GM18907 (cell line): Measurements from ENCODE around the gene ZNF292.
A peak's percentile ranks its signal among the peaks of the same experiment; 100 is the strongest.
"Not testable (repeated sequence)": the region's sequence is repeated elsewhere in the genome, so short reads cannot be mapped to it uniquely, and the experiment has no call there.

ENCODE experiments used
- ATAC-seq: cut with Tn5 transposase; IDR thresholded peaks from one replicate; pipeline ENCODE4 v1.9.1; 2021; ENCODE audit warnings: mild to moderate bottlenecking, moderate library complexity; ENCODE audit not compliant: unreplicated experiment

Gene ZNF292

DNA sequence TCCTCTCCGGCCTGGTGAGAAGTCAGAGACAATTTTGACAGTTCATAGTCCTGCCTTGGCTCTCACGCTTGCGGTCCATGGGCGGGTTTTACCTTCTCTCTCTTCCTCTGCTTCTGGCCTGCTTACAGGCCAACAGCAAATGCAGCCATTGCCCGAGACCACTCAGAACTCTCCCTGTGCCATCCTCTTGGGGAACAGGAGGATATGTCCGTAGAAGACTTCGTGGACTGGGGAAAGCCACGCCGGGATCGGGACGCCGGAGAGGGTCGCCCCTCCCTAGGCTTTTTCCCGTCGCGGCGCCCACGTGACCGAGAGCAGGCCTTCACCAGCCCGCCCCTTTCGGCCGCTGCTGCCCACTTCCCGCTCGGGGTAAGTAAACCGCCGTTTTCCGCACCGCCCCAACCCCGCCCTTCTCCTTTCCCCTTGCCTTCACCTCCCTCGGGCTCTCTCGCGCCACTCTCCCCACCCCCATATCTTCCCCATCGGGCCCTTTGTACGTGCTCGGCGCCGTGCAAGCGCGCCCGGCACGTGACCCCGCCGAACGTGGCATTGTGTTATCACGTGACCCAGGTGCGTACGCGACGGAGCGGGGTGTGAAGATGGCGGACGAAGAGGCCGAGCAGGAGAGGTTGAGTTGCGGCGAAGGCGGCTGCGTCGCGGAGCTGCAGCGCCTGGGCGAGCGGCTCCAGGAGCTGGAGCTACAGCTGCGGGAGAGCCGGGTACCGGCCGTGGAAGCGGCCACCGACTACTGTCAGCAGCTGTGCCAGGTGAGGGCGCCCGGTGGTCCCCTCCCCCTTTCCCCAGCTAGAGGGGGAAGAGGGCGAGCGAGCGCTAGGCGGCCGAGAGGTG lies at the start of gene ZNF292:
Gene ZNF292, plus strand, starts transcription at position 573 of the 849 bp plus-strand sequence. Its CDS starts 27 bp downstream, at position 600.
- ATAC-seq = peak; percentile 81

DNA sequence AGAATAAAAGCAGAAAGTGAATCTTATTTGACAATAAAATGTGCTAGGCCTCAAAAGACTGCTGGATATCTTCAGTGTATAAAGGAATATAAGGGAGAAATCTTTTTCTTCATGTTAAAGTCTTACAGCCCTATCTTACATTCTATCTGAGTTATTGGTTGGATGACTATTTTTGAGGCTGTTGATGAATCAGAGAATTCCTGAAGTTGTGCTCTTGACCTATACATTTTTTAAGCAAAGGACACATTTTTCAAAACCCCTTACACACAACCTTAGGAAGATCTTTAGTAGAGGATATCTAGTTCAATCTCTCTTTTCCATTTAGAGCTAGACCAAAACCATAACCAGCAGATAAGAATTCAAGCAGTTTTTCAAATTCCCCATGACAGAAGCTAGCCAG lies 49.5 kb upstream of the ZNF292 start:
- ATAC-seq = no peak

DNA sequence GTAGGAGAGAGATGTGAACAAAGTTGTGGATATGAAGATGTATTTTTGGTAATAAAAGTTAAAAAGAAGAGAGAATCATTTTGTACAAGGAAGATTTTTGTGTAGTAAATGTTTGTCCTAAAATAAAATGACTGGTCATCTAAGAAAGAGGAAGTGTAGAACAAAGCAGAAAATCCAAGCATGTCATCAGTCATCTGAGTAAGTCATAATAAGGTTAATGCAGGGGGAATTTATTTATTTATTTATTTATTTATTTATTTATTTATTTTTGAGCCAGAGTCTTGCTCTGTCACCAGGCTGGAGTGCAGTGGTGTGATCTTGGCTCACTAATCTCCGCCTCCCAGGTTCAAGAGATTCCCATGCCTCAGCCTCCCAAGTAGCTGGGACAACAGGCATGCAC lies 44.7 kb upstream of the ZNF292 start:
- ATAC-seq = no peak

DNA sequence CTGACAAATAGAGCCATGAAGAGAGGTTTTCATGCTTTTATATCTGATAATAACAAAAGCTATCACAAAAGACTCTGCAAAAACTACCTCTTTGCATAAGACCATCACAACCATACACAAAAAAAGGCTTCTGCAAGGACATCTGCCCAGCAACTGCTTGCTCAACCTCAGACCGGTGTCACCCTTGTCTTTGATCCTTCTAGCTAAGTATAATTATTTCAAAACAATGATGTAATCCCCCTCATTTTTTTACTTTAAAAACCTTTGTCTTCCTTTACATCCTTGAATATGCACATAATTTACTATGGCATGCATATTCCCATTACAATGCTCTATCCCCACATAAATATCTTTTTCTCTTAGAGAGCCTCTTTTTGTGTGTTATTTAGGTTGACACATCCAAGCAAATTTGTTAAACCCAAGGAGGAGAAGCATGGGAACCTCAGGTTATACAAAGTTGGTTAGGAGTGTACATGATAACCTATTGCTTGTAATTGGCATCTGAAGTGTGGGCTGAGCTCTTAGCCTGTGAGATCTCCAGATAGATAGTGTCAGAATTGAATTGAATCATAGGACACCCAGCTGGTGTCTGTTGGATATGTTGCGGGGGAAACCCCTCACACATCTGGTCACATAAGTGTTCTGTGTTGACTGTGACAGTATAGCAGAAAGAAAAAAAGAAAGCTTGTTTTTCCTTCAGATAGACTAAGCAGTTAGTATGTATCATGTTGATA lies 39.8 kb upstream of the ZNF292 start:
- ATAC-seq = peak; percentile 96

DNA sequence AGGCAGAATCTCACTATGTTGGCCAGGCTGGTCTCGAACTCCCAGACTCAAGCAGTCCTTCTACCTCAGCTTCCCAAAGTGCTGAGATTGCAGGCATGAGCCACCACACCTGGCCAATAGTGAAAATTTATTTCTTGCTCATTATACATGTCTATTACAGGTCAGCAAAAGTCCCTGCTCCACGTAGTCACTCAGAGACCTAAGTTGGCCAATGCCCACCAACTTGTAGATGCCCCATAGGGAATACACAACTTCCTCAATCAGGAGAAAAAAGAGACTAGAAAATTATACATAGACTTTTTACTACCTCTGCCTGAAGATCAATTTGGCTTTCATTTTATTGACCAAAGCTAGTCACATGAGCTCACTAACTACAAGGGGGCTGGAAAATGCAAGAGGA lies 38.4 kb upstream of the ZNF292 start:
- no peak for ATAC-seq

DNA sequence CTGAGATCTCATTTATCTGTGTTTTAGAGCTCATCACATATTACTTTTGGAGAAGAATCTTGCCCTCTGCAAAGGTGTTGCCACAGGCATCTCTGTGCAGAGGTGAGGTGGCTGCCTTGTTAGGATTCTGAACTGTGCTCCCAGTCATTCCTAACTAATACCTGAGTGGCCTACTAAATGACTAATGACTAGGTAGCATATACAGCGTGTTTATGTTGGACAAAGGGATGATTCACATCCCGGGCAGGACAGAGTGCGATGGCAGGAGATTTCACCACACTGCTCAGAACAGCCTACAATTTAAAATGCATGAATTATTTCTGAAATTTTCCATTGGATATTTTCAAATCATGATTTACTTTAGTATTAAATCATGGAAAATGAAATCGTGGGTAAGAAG lies 37.3 kb upstream of the ZNF292 start:
- no peak for ATAC-seq

DNA sequence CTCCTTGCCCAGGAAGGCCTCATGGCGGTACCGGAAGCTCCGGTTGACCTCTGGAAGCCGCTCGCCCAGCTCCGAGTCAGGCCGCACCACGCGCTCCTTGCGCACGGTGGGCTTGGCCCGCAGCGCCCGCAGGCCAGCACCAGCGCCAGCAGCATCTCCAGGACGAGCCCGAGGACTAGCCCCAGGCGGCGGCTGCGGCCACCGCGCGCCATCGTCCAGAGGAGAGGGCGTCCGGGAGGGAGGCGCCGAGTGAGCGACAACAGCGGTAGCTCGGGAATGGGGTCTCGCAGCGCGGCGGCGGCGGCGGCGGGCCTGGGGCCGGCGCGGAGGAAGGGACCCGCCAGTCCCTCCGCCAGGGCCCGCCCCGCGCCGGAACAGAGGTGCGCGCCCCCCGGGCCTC lies 32.9 kb upstream of the ZNF292 start:
- ATAC-seq = no peak

DNA sequence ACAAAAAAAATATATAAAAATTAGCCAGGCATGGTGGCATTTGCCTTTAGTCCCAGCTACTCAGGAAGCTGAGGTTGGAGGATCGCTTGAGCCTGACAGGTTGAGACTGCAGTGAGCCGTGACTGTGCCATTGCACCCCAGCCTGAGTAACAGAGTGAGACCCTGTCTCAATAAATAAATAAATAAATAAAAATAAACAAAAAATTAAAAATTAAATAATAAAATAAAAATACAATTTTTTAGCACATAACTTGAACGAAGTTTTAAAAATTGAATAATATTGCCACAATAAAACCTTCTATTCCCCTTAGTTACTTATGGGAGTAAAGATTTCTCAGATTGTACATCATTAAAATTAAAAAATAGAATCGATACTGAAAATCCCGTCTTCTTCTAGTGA lies 31.3 kb upstream of the ZNF292 start:
- no peak for ATAC-seq

DNA sequence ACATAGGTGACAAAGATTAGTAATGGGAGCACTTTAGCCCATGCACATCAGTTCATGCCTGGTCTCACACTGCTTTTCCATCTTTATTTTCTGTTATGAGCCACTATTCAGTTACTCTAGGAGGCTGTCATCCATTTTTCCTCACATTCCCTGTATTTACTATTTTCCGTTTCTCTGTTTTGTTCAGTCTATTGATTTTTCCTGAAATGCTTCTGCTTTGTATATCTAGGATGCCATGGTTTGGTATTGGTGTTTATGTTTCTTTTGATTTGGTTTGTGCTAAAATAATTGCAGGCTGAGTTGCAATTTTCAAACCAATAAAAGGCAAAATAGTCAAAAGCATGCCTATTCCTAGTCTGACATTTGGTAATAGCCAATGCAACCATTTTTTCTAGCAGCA lies 28.9 kb upstream of the ZNF292 start:
- no peak for ATAC-seq

DNA sequence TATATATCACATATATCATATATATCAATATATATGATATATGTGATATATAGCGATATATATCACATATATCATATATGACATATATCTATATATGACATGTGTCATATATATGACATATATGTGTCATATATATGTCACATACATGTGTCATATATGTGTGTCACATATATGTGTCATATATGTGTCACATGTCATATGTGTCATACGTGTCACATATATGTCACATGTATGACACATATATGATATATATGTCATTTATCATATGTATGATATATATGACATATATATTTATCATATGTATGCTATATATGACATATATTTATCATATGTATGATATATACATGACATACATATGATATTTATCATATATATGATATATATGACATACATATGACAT lies 27.6 kb upstream of the ZNF292 start:
- no peak for ATAC-seq

DNA sequence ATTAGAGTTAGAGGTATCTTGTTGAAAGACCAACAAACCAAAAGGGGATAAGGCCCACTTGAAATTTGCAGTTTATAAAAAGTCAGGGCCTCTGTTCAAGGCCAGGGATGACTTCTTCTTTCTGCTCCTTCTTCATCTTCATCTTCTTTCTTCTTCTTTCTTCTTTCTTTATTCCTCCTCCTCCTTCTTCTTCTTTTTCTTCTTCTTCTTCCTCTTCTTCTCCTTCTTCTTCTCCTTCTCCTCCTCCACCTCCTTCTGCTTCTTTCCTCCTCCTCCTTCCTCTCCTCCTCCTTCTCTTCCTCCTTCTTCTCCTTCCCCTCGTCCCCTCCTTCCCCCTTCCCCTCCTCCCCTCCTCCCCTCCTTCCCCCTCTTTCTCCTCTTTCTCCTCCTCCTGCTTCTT lies 18.4 kb upstream of the ZNF292 start:
- no peak for ATAC-seq

DNA sequence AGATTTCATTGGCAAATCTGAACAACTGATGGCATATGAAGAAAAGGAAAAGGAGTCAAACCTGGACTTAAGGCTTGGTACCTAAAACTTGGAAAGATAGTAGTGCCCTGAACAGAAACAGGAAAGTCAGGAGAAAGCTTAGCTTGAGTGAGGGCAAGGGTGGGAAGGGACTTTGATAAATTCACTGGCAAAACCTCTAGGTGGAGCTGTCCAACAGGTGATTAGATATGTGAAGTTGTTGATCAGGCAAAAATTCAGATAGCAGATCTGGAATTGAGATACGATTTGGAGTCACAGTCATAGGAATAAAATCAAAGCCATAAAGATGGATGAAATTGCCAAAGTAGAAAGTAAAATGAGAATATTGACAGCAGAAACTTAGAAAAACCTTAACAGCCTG lies 16.1 kb upstream of the ZNF292 start:
- ATAC-seq = peak; percentile 62

DNA sequence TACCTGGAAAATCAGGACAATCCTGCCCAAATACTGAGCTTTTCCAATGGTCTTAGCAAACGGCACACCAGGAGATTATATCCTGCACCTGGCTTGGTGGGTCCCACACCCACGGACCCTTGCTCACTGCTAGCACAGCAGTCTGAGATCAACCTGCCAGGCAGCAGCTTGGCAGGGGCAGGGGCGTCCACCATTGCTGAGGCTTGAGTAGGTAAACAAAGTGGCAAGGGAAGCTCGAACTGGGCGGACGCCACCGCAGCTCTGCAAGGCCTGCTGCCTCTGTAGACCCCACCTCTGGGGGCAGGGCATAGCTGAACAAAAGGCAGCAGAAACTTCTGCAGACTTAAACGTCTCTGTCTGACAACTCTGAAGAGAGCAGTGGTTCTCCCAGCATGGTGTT lies 15.4 kb upstream of the ZNF292 start:
- not testable (repeated sequence) for ATAC-seq

DNA sequence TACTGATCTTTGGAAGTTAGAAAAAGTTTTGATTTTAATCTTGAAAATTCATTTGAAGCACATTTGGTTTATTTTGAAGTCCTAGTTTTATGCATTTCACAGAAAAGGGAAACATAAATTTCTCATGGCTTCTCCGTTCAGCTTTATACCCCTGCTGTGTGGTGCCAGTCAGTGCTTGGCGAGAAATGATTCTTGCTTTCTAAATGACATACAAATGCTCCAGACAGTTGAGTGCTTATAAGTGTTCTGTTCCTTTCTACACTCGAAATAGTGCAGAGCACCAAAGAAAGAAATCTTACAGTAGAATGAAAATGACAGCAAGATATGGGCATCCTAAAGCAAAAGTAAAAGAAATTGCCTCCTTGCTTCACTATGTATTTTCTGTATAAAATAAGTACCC lies 9.0 kb upstream of the ZNF292 start:
- no peak for ATAC-seq

DNA sequence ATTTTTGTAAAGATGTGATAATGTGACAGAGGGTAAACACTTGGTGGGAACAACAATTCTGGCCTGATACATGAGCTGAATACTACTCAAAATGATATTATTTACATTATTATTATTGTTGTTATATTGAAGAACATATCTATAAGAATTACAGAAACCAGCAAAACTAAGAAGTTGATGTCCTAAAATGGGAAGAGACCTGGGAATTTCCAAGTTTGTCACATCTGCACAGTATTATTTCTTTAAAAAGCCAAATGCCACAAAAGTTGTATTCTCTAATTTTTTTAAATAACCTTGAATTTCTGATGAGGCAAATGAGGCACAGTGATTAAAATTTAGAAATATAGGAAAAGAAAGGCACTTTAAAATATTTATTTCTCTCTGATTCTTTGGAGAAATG lies 5.0 kb upstream of the ZNF292 start:
- no peak for ATAC-seq

DNA sequence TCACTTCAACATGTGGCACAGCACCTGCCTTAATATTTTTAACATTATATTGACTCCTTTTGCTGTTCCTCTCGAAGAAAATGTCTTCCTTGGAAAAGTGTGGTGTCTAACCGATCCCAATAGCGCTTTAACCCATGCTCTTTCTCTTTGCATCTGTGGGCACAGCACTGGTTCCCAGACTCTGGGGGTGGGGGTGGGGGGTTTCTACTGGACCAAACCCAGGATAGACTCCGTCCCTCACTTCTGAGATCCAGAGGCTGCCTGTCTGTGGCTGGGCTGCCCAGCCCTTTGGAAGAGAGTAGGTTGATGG lies 3.9 kb upstream of the ZNF292 start:
- no peak for ATAC-seq

DNA sequence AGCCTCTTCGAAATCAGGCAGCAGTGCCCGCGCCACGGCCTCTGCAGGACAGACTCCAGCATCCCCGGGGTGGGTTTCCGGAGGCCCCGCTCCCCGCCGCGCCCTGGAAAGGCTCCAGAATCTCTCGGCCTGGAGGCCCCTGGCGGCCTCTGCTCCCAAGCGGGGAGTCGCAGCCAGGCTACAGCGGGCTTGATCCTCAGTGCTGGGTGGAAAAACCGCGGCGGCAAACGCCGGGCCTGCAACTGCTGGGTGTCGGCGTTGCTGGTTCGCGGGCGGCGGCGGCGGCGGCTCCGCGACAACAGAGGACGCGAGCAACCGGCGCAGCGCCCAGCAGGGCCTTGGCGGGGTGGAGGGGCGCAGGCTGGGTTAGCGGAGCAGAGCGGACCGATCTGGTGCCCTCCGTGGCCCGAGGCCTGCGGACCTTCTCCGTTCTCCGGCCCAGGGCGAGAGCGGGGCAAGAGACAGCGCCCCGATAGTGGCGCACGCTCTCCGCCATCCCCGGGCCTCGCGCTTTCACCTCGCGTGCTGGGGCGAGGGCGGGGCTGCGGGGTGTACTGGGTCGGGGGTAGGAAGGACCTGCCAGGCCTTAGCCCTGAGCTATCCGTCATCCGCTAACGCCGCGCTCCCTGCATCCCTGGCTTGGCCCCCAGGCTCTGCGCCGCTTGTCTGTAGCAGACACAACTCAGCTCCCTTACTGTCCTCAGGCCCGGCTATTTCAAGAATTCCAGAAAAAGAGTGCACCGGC lies 3.4 kb upstream of the ZNF292 start:
- peak; percentile 39 for ATAC-seq

DNA sequence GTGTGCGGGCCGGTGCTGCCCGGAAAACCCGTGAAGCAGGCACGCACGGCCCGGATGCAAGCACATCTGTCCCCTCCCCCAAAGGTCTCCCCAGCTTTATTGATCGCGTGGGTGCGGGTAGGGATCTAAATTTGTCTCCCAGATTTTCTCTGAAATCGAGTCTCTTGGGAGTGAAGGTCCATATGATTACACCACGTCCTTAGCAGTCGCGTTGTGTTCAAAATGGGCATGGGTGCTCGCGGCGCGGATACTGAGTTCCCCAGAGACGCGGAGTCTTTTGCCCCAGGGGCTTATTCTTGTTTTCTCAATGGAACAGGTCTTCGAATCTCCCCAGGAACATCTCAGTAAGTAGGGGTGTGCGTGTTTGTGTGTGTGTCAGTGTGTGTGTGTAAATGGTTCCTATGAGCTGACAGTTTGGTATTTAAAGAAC lies 2.8 kb upstream of the ZNF292 start:
- ATAC-seq = no peak

DNA sequence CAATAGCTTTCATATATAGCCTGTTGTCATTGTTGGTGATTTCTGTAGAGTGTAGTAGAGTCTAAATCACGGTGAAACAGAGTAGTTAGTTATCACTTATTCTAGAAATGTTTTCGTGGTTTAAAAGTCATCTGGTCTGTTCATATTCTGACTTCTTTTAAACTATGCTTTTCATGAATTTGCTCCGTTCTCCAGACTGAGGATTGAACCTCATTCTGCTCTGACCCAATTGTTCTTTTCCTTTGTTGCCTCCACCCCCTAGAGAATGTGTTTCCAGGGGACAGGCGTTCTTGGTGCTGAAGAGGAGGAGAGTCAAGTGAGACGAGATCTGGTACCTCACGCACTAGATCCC lies 748 bp upstream of the ZNF292 start:
- peak; percentile 0 for ATAC-seq

DNA sequence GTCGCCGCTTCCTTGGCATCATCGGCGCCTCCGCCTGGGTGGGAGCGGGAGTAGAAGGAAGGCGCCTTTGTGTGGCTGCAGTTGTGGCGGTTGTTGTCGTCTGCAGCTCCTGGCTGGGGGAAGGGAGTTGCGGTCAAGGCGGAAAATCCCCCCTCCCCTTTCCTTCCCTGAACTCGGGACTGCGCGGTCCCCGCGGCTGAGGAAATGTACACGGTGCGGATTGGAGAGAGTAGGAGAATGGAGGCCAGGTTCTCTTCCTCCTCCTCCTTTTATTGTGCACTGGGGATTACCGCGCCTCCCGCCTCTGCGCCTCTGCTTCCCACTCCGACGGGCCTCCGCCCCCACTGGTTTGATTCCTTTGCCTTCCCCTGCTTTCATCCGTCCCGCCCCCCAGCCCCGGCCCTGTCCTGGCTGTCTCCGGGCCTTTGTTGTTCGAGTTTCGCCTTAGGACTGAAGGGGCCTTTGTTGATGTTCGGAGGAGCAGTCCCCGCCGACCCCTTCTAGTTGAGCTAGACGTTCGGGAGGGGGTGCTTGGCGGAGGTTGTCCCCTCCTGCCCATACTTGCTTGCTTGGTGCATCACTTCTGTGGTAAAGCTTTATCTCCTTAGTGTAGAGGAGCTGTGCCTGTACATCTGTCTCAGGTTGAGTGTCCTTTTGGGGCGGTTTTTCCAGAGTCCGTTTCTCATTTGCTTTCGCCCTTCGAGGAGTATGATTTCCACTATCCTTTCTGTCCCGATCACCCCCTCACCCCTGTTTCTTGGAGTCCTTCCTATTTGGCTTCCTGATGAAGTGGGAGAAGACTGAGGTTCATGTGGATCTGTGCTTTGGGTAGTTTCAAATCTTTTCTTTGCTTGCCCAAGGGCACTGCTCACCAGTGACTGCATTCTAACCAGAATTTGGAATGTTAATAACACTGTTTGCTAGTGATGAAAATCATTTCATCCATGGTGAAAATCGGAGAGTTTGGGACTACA lies 764 bp downstream of the ZNF292 start:
- ATAC-seq = peak; percentile 2

DNA sequence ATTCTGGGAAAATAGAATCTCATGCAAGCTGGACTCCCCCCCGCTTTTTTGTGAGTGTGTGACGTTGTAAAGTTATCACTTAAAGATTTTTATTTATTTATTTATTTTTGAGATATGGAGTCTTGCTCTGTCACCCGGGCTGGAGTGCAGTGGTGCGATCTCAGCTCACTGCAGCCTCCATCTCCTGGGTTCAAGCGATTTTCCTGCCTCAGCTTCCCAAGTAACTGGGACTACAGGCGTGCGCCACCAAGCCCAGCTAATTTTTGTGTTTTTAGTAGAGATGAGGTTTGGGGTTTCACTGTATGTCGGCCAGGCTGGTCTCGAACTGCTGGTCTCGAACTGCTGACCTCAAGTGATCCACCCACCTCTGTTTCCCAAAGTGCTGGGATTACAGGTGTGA lies 2.2 kb downstream of the ZNF292 start:
- not testable (repeated sequence) for ATAC-seq
